Activated T-helper 2 cell treated with anti-CD3 and anti-CD28 coated beads, Interferon-gamma antibody, Interleukin-2, Interleukin-4, amounts not matched to agents 10 μg/mL and 5 μg/mL and 100 μg/mL, durations not matched to agents 14 hours and 24 hours and 36 hours (primary cell): ENCODE data around the gene ST6GAL1. TPM values are rescaled to one million over a fixed set of nuclear protein-coding genes. Genes with fewer than 3 reads are reported as not detected.

Source experiments
- DNase-seq: peaks from one replicate; pipeline ENCODE4 v3.0.0; 2021; ENCODE audit warnings: low spot score
- H3K27ac Mint-ChIP-seq: one replicate; pipeline ENCODE4 v1.8.0; 2021; ENCODE audit warnings: mixed read lengths
- H3K27me3 Mint-ChIP-seq: one replicate; pipeline ENCODE4 v1.8.0; 2021; ENCODE audit warnings: low read depth, mixed read lengths
- H3K36me3 Mint-ChIP-seq: one replicate; pipeline ENCODE4 v1.8.0; 2021; ENCODE audit warnings: low read depth, mixed read lengths
- H3K4me1 Mint-ChIP-seq: one replicate; pipeline ENCODE4 v1.8.0; 2021; ENCODE audit warnings: low read depth, mixed read lengths
- H3K4me3 Mint-ChIP-seq: one replicate; pipeline ENCODE4 v1.8.0; 2021; ENCODE audit warnings: low read depth, mild to moderate bottlenecking, moderate library complexity, mixed read lengths
- H3K9me3 Mint-ChIP-seq: one replicate; pipeline ENCODE4 v1.8.0; 2021; ENCODE audit warnings: mixed read lengths
- intact Hi-C: fragments of 100-400 bp; cut with micrococcal nuclease; formaldehyde crosslinking; loops from one replicate; pipeline ENCODE4 v1.15.1; 2023
- total RNA-seq: library from RNA; stranded (reverse); gene quantifications from 2 replicates; pipeline ENCODE4 v1.2.3, GENCODE V29; 2022

Gene ST6GAL1
- total RNA-seq, 1 donor from 2014 or later = 78.1 TPM

GRCh38 chr3:186937017-186937875 is 6.9 kb downstream of the ST6GAL1 start:
- Mint-ChIP-seq H3K9me3 (peaks cover 7% of the 10 kb centered on the region), H3K27ac (peak overlapping the region; percentile 12), H3K27me3 (no peaks in the 10 kb centered on the region), H3K36me3 (peaks cover 56% of the 10 kb centered on the region), H3K4me3 (no peak overlapping the region), H3K4me1 (peaks cover 57% of the 10 kb centered on the region)
- no peak for DNase-seq
- intact Hi-C loops = no loop called here

GRCh38 chr3:186938716-186939115 is 8.4 kb downstream of the ST6GAL1 start:
- H3K36me3 Mint-ChIP-seq = peaks cover 51% of the 10 kb centered on the region
- H3K27me3 Mint-ChIP-seq = no peaks in the 10 kb centered on the region
- peak overlapping the region; percentile 36 for H3K27ac Mint-ChIP-seq
- H3K4me3 Mint-ChIP-seq = no peak overlapping the region
- intact Hi-C loops = no loop called here
- peaks cover 7% of the 10 kb centered on the region for H3K9me3 Mint-ChIP-seq
- peaks cover 43% of the 10 kb centered on the region for H3K4me1 Mint-ChIP-seq
- DNase-seq = no peak

- intact Hi-C loops = no loop called here
- peaks cover 51% of the 10 kb centered on the region for H3K36me3 Mint-ChIP-seq
- no peak overlapping the region for H3K4me3 Mint-ChIP-seq
- DNase-seq = no peak
- H3K27ac Mint-ChIP-seq = peak overlapping the region; percentile 68
- H3K27me3 Mint-ChIP-seq = no peaks in the 10 kb centered on the region
- peaks cover 7% of the 10 kb centered on the region for H3K9me3 Mint-ChIP-seq
- peaks cover 39% of the 10 kb centered on the region for H3K4me1 Mint-ChIP-seq
Observed at GRCh38 chr3:186939536-186939935, 9.2 kb downstream of the ST6GAL1 start.

GRCh38 chr3:186940967-186941366 is 10.6 kb downstream of the ST6GAL1 start:
- Mint-ChIP-seq H3K4me1 (peaks cover 34% of the 10 kb centered on the region), H3K27ac (no peak overlapping the region), H3K27me3 (no peaks in the 10 kb centered on the region), H3K9me3 (no peaks in the 10 kb centered on the region), H3K4me3 (no peak overlapping the region), H3K36me3 (peaks cover 51% of the 10 kb centered on the region)
- DNase-seq = no peak
- intact Hi-C loops = no loop called here

- DNase-seq = no peak
- no peaks in the 10 kb centered on the region for H3K27me3 Mint-ChIP-seq
- H3K9me3 Mint-ChIP-seq = no peaks in the 10 kb centered on the region
- peaks cover 35% of the 10 kb centered on the region for H3K4me1 Mint-ChIP-seq
- peaks cover 58% of the 10 kb centered on the region for H3K36me3 Mint-ChIP-seq
- H3K4me3 Mint-ChIP-seq = no peak overlapping the region
- H3K27ac Mint-ChIP-seq = no peak overlapping the region
- intact Hi-C loops = no loop called here
Observed at GRCh38 chr3:186942168-186942567, 11.8 kb downstream of the ST6GAL1 start.

- DNase-seq = no peak
- Mint-ChIP-seq H3K27ac (peak overlapping the region; percentile 14), H3K4me3 (no peak overlapping the region), H3K4me1 (peaks cover 36% of the 10 kb centered on the region), H3K9me3 (peaks cover 3% of the 10 kb centered on the region), H3K36me3 (peaks cover 74% of the 10 kb centered on the region), H3K27me3 (no peaks in the 10 kb centered on the region)
- intact Hi-C loops = no loop called here
Observed at GRCh38 chr3:186945255-186945823, 15.0 kb downstream of the ST6GAL1 start.

GRCh38 chr3:186946756-186947375 is 16.5 kb downstream of the ST6GAL1 start:
- peaks cover 33% of the 10 kb centered on the region for H3K4me1 Mint-ChIP-seq
- H3K27ac Mint-ChIP-seq = no peak overlapping the region
- DNase-seq = no peak
- peaks cover 8% of the 10 kb centered on the region for H3K9me3 Mint-ChIP-seq
- peaks cover 80% of the 10 kb centered on the region for H3K36me3 Mint-ChIP-seq
- no peak overlapping the region for H3K4me3 Mint-ChIP-seq
- intact Hi-C loops = no loop called here
- no peaks in the 10 kb centered on the region for H3K27me3 Mint-ChIP-seq

- H3K4me3 Mint-ChIP-seq = no peak overlapping the region
- peaks cover 55% of the 10 kb centered on the region for H3K4me1 Mint-ChIP-seq
- H3K36me3 Mint-ChIP-seq = peaks cover 86% of the 10 kb centered on the region
- no peaks in the 10 kb centered on the region for H3K27me3 Mint-ChIP-seq
- peaks cover 20% of the 10 kb centered on the region for H3K9me3 Mint-ChIP-seq
- no peak for DNase-seq
- intact Hi-C loops = no loop called here
- H3K27ac Mint-ChIP-seq = no peak overlapping the region
Observed at GRCh38 chr3:186949281-186949982, 19.1 kb downstream of the ST6GAL1 start.

GRCh38 chr3:186950402-186951093 is 20.2 kb downstream of the ST6GAL1 start:
- peaks cover 20% of the 10 kb centered on the region for H3K9me3 Mint-ChIP-seq
- H3K4me3 Mint-ChIP-seq = no peak overlapping the region
- DNase-seq = no peak
- peaks cover 86% of the 10 kb centered on the region for H3K36me3 Mint-ChIP-seq
- intact Hi-C loops = no loop called here
- H3K27me3 Mint-ChIP-seq = no peaks in the 10 kb centered on the region
- H3K27ac Mint-ChIP-seq = peak overlapping the region; percentile 31
- H3K4me1 Mint-ChIP-seq = peaks cover 60% of the 10 kb centered on the region

GRCh38 chr3:186951640-186952552 is 21.6 kb downstream of the ST6GAL1 start:
- Mint-ChIP-seq H3K27me3 (no peaks in the 10 kb centered on the region), H3K27ac (peak overlapping the region; percentile 74), H3K4me3 (no peak overlapping the region), H3K4me1 (peaks cover 68% of the 10 kb centered on the region), H3K9me3 (peaks cover 20% of the 10 kb centered on the region), H3K36me3 (peaks cover 93% of the 10 kb centered on the region)
- DNase-seq = no peak
- intact Hi-C loops = loop anchor here (2.0 kb wide), 1 partner anchor 49 kb away; no protein-coding TSS in a partner anchor

- Mint-ChIP-seq H3K9me3 (peaks cover 20% of the 10 kb centered on the region), H3K36me3 (peaks cover 90% of the 10 kb centered on the region), H3K4me1 (peaks cover 66% of the 10 kb centered on the region), H3K27me3 (no peaks in the 10 kb centered on the region), H3K27ac (peak overlapping the region; percentile 74), H3K4me3 (peak overlapping the region; percentile 27)
- DNase-seq = no peak
- intact Hi-C loops = loop anchor here (1.0 to 2.0 kb wide), 3 partner anchors 22 to 71 kb away; no protein-coding TSS in a partner anchor
Observed at GRCh38 chr3:186953011-186953487, 22.7 kb downstream of the ST6GAL1 start.
